ENCODE measurements around the gene MMEL1. TPM values are rescaled to one million over a fixed set of nuclear protein-coding genes. Genes with fewer than 3 reads are reported as not detected.

The MMEL1 gene
- total and polyA plus RNA-seq, 2 donors (not counting 1 experiment from before 2014, with no cell fraction given), result not detected

GRCh38 chr1:2586154-2587070 is 46.4 kb downstream of the MMEL1 start, which contains the start of gene PRXL2B:
Gene PRXL2B, plus strand, starts transcription at chr1:2586777. Its CDS starts 109 bp downstream, at chr1:2586886.
- WGBS (ENCODE audit: insufficient coverage), result under 1% methylated on average over 101 of the region's 107 CpGs
- Histone ChIP-seq H3K27me3 (replicated peaks in 1 of 4; ENCODE audit: control extremely low read depth in 1 of 4, control insufficient read depth in 3 of 4, insufficient read depth in 4 of 4, low read length in 3 of 4) (no peaks in the 10 kb centered on the region), H2AFZ (ENCODE audit: insufficient read depth, low read depth, low read length, poor library complexity, severe bottlenecking) (peak within 1 kb of the TSS; percentile 87), H3K4me2 (replicated peaks; ENCODE audit: low read depth, low read length, poor library complexity, severe bottlenecking) (peak within 1 kb of the TSS; percentile 92), H3K79me2 (ENCODE audit: control insufficient read depth, insufficient read depth, low read length) (peaks cover 12% of the 10 kb centered on the region), H3K36me3 (replicated peaks in 1 of 2; ENCODE audit: control extremely low read depth in 1 of 2, control insufficient read depth in 1 of 2, extremely low read depth in 1 of 2, insufficient read depth in 2 of 2, low read length in 1 of 2) (peaks cover 0 to 5% of the 10 kb centered on the region in 2 experiments), H3K27ac (ENCODE audit: low read length in 2 of 2) (peak within 1 kb of the TSS; percentile 98 to 99), H3K4me3 (ENCODE audit: control extremely low read depth in 1 of 5, extremely low read depth in 1 of 5, insufficient read depth in 1 of 5, low read depth in 2 of 5, low read length in 4 of 5) (peak within 1 kb of the TSS; percentile 63 to 81 (median 77)), H3K9ac (ENCODE audit: low read length) (peak within 1 kb of the TSS; percentile 87), H3K4me1 (ENCODE audit: control insufficient read depth in 2 of 2, insufficient read depth in 2 of 2, low read length in 2 of 2) (peaks cover 38 to 53% of the 10 kb centered on the region in 2 donors), H3K9me3 (ENCODE audit: control extremely low read depth in 1 of 3, control insufficient read depth in 2 of 3, insufficient read depth in 1 of 3, low read length in 2 of 3) (peaks cover 0 to 7% (median 2%) of the 10 kb centered on the region in 3 donors), H4K20me1 (ENCODE audit: control insufficient read depth, insufficient read depth, low read length, poor library complexity, severe bottlenecking) (no peaks in the 10 kb centered on the region)
- intact Hi-C loops (cut with micrococcal nuclease), result loop anchor here (1.0 to 2.0 kb wide), 3 partner anchors 8 to 382 kb away; no protein-coding TSS in a partner anchor
- H3K9me3 Mint-ChIP-seq (ENCODE audit: insufficient read depth), result peaks cover 3% of the 10 kb centered on the region
- peaks cover 43% of the 10 kb centered on the region for H3K4me1 Mint-ChIP-seq
- peak within 1 kb of the TSS; percentile 99 for H3K27ac Mint-ChIP-seq
- ATAC-seq (ENCODE audit: low read depth), result peak; percentile 67
- DNase-seq, result peak; percentile 97
- peak within 1 kb of the TSS; percentile 95 for H3K4me3 Mint-ChIP-seq
- ChIA-PET POLR2A (interaction anchor here (0.6 to 4.4 kb wide), 14 partner anchors 9 to 395 kb away, joined by 3 to 88 read pairs (median 5); partner anchors contain the start of genes FAAP20, MORN1, PANK4 and RER1), CTCF (interaction anchor here (0.6 to 3.9 kb wide), 18 partner anchors 10 to 412 kb away, joined by 3 to 55 read pairs (median 4); partner anchors contain the start of genes FAAP20, HES5, PANK4 and TNFRSF14)
- H3K27me3 Mint-ChIP-seq, result no peaks in the 10 kb centered on the region
- TF ChIP-seq EZH2 (IDR thresholded peaks at IDR 0.05; ENCODE audit: borderline replicate concordance, insufficient read depth, low read depth, low read length, poor library complexity, severe bottlenecking) (no peak), CTCF (IDR thresholded peaks at IDR 0.05) (no peak)

All from B cell (primary cell).